Neuronal stem cell (in vitro differentiated cells): ENCODE data around the gene CRHR1.

Experiments
- DNase-seq: peaks from one replicate; pipeline ENCODE4 v3.0.0-alpha.2; 2013; ENCODE audit warnings: low spot score
- H2AFZ ChIP-seq: one replicate; pipeline ENCODE4 v1.6.1; 2013; ENCODE audit warnings: mild to moderate bottlenecking, low read length, inconsistent platforms
- H2AK5ac ChIP-seq: 2 replicates; pipeline ENCODE4 v1.6.1; 2013; ENCODE audit warnings: low read depth, mild to moderate bottlenecking, inconsistent platforms, low read length, moderate library complexity, mixed read lengths
- H2BK120ac ChIP-seq: 2 replicates; pipeline ENCODE4 v1.6.1; 2013; ENCODE audit warnings: low read depth, mild to moderate bottlenecking, inconsistent platforms, low read length, moderate library complexity, mixed read lengths
- H2BK12ac ChIP-seq: one replicate; pipeline ENCODE4 v1.6.1; 2013; ENCODE audit warnings: low read length, inconsistent platforms
- H2BK15ac ChIP-seq: 2 replicates; pipeline ENCODE4 v1.6.1; 2013; ENCODE audit warnings: mild to moderate bottlenecking, low read length, inconsistent platforms, mixed read lengths
- H2BK5ac ChIP-seq: one replicate; pipeline ENCODE4 v1.6.1; 2013; ENCODE audit warnings: inconsistent platforms, mild to moderate bottlenecking, low read length, moderate library complexity
- H3K14ac ChIP-seq: one replicate; pipeline ENCODE4 v1.6.1; 2013; ENCODE audit warnings: low read length, inconsistent platforms
- H3K18ac ChIP-seq: 2 replicates; pipeline ENCODE4 v1.6.1; 2013; ENCODE audit warnings: low read length, inconsistent platforms
- H3K23ac ChIP-seq: 2 replicates; pipeline ENCODE4 v1.6.1; 2013; ENCODE audit warnings: low read depth, mild to moderate bottlenecking, mixed read lengths, low read length, inconsistent platforms; ENCODE audit not compliant: poor library complexity
- H3K27ac ChIP-seq: replicated peaks from 3 replicates; pipeline ENCODE4 v1.5.1; 2013; ENCODE audit warnings: low read length, inconsistent platforms
- H3K27me3 ChIP-seq, 3 experiments: 2 replicates each; pipeline ENCODE4 v1.6.1; 2013; ENCODE audit warnings: low read length in 3 of 3, mild to moderate bottlenecking in 2 of 3, inconsistent platforms in 1 of 3, low read depth in 1 of 3, mixed read lengths in 1 of 3, moderate library complexity in 1 of 3; ENCODE audit not compliant: control insufficient read depth in 3 of 3, insufficient read depth in 3 of 3
- H3K36me3 ChIP-seq, 2 donors: replicated peaks in 1 of 2; 2 replicates each; pipeline ENCODE4 v1.6.1; 2013; ENCODE audit warnings: low read length in 2 of 2; ENCODE audit not compliant: control insufficient read depth in 2 of 2, insufficient read depth in 2 of 2
- H3K4ac ChIP-seq: 2 replicates; pipeline ENCODE4 v1.6.1; 2013; ENCODE audit warnings: inconsistent platforms, mild to moderate bottlenecking, low read length, moderate library complexity
- H3K4me1 ChIP-seq, 2 donors: 1 replicate in 1 of 2; 2 replicates in 1 of 2; pipeline ENCODE4 v1.6.1; 2013; ENCODE audit warnings: low read length in 2 of 2, low read depth in 1 of 2; ENCODE audit not compliant: control insufficient read depth in 2 of 2, insufficient read depth in 1 of 2
- H3K4me2 ChIP-seq: one replicate; pipeline ENCODE4 v1.6.1; 2013; ENCODE audit warnings: mild to moderate bottlenecking, low read length, inconsistent platforms; ENCODE audit not compliant: insufficient read depth, poor library complexity, severe bottlenecking
- H3K4me3 ChIP-seq, 2 donors: 2 replicates each; pipeline ENCODE4 v1.5.1; 2013; ENCODE audit warnings: low read length in 2 of 2, mild to moderate bottlenecking in 2 of 2, inconsistent platforms in 1 of 2, moderate library complexity in 1 of 2
- H3K79me1 ChIP-seq: one replicate; pipeline ENCODE4 v1.6.1; 2013; ENCODE audit warnings: low read depth, mild to moderate bottlenecking, inconsistent platforms, low read length, moderate library complexity
- H3K9ac ChIP-seq: one replicate; pipeline ENCODE4 v1.6.1; 2013; ENCODE audit warnings: mild to moderate bottlenecking, low read depth, low read length, inconsistent platforms; ENCODE audit not compliant: poor library complexity
- H3K9me3 ChIP-seq, 2 donors: replicated peaks in 1 of 2; 2 replicates each; pipeline versions ENCODE3 to v1.6.1; 2013; ENCODE audit warnings: low read length in 2 of 2, mild to moderate bottlenecking in 2 of 2, inconsistent platforms in 1 of 2, low read depth in 1 of 2, mixed read lengths in 1 of 2, moderate library complexity in 1 of 2; ENCODE audit not compliant: control insufficient read depth in 2 of 2, insufficient read depth in 1 of 2
- H4K8ac ChIP-seq: one replicate; pipeline ENCODE4 v1.6.1; 2013; ENCODE audit warnings: low read depth, mild to moderate bottlenecking, inconsistent platforms, low read length, moderate library complexity
- H4K91ac ChIP-seq: one replicate; pipeline ENCODE4 v1.6.1; 2013; ENCODE audit warnings: low read length, low read depth, mild to moderate bottlenecking, inconsistent platforms; ENCODE audit not compliant: poor library complexity
- WGBS, 2 donors: extraction: QIAGEN DNeasy Blood & Tissue Kit; methylation state at CpG; one replicate each; pipeline ENCODE4 v1.1.7; 2013; ENCODE audit warnings: missing lambda C conversion rate in 2 of 2, mixed read lengths in 1 of 2; ENCODE audit not compliant: insufficient read length in 2 of 2, insufficient replicate concordance in 1 of 2; ENCODE audit errors: extremely low coverage in 2 of 2; 5-methylcytosine and 5-hydroxymethylcytosine counted together

CRHR1 gene

DNA sequence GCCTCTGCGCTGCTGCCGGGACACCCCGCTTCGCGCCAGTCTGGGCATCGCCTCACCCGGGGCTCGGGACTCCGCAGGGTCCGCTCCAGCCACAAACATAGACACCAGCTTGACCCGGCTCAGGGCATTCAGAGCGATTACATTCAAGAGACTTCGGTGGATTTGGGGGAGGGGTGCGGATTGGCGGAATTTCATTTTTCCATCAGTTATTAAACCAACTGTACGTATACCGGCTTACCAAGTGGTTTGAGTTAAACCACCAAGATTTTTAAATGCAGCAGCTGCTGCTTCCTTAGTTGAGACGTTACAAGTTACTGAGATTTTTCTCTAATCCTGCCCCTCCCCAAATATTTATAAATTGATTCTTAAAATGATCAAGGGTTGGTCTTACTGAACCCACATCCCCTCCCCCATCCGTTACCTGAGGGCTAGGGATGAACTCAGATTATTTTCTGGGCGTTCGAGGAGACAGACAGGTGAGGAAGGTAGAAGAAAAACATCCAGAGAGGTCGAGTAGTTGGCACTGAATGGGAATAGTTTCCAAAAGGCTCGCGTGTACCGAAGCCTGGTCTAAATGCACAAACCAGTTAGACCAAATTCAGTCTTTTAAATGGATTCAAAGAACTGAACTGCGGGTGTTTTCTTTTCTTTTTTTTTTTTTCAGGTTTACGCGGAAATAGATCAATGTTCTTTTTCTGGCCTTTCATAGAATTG lies 1.5 kb downstream of the CRHR1 start:
- no peaks in the 10 kb centered on the region for H3K79me1 ChIP-seq
- no peak overlapping the region for H3K14ac ChIP-seq
- H3K4me2 ChIP-seq: peak overlapping the region; percentile 100
- peak overlapping the region; percentile 92 for H3K18ac ChIP-seq
- H3K27ac ChIP-seq: no peak overlapping the region
- H2BK15ac ChIP-seq: no peak overlapping the region
- no CpG with 5 or more reads among the region's 28 CpGs for WGBS, 2 donors
- H3K4me3 ChIP-seq: peak overlapping the region in 1 of 2 donors; percentile 82
- H3K9me3 ChIP-seq: no peaks in the 10 kb centered on the region
- H2BK5ac ChIP-seq: no peak overlapping the region
- H2BK120ac ChIP-seq: no peak overlapping the region
- no peak overlapping the region for H4K91ac ChIP-seq
- no peaks in the 10 kb centered on the region for H3K36me3 ChIP-seq
- H2BK12ac ChIP-seq: no peak overlapping the region
- no peak overlapping the region for H3K9ac ChIP-seq
- H2AFZ ChIP-seq: peak overlapping the region; percentile 95
- no peak overlapping the region for H3K4ac ChIP-seq
- H3K23ac ChIP-seq: no peak overlapping the region
- no peak for DNase-seq
- H2AK5ac ChIP-seq: no peak overlapping the region
- peaks cover 2 to 12% of the 10 kb centered on the region in 2 donors for H3K4me1 ChIP-seq
- H4K8ac ChIP-seq: no peak overlapping the region
- H3K27me3 ChIP-seq: peaks cover 0 to 95% (median 27%) of the 10 kb centered on the region in 3 experiments

DNA sequence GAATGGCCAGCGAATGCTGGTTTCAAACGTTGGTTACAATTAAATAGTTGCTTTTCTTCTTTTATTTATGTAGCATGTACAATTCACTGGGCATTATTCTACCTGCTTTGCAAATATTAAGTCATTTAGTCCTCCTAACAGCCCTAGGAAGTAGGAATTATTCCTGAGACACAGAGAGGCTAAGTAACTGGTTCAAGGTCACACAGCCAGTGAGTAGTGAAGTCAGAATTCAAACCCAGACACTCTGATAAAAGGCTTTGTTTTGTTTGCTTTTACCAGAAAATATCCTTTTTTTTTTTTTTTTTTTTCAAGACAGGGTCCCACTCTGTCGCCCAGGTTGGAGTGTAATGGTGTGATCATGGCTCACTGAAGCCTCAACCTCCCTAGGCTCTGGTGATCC lies 2.2 kb downstream of the CRHR1 start:
- Histone ChIP-seq H2AFZ (no peak overlapping the region), H3K18ac (no peak overlapping the region), H2BK5ac (no peak overlapping the region), H4K91ac (no peak overlapping the region), H3K23ac (no peak overlapping the region), H2BK120ac (no peak overlapping the region), H3K4me1 (peaks cover 2 to 12% of the 10 kb centered on the region in 2 donors), H3K4me2 (no peak overlapping the region), H3K79me1 (no peaks in the 10 kb centered on the region), H3K27ac (no peak overlapping the region), H2AK5ac (no peak overlapping the region), H3K9ac (no peak overlapping the region), H2BK12ac (no peak overlapping the region), H3K4ac (no peak overlapping the region), H3K36me3 (no peaks in the 10 kb centered on the region), H3K4me3 (no peak overlapping the region), H3K27me3 (peaks cover 0 to 96% (median 27%) of the 10 kb centered on the region in 3 experiments), H3K14ac (no peak overlapping the region), H4K8ac (no peak overlapping the region), H3K9me3 (no peaks in the 10 kb centered on the region), H2BK15ac (no peak overlapping the region)
- no peak for DNase-seq
- no CpG with 5 or more reads among the region's 3 CpGs for WGBS, 2 donors

GRCh38 chr17:45787044-45787443 lies 2.9 kb downstream of the CRHR1 start:
- peaks cover 0 to 96% (median 27%) of the 10 kb centered on the region in 3 experiments for H3K27me3 ChIP-seq

GRCh38 chr17:45787656-45788055 lies 3.5 kb downstream of the CRHR1 start:
- H2BK12ac ChIP-seq: no peak overlapping the region
- H2AFZ ChIP-seq: no peak overlapping the region
- no CpG with 5 or more reads among the region's 11 CpGs for WGBS, 2 donors

More at GRCh38 chr17:45787044-45787443, 2.9 kb downstream of the CRHR1 start:
- Histone ChIP-seq H3K4me3 (no peak overlapping the region), H3K14ac (no peak overlapping the region), H2AFZ (no peak overlapping the region), H4K8ac (no peak overlapping the region), H3K4ac (no peak overlapping the region), H3K23ac (no peak overlapping the region), H2BK120ac (no peak overlapping the region), H2BK15ac (no peak overlapping the region), H3K27ac (no peak overlapping the region), H2AK5ac (no peak overlapping the region), H3K36me3 (no peaks in the 10 kb centered on the region), H3K4me2 (no peak overlapping the region), H4K91ac (peak overlapping the region; percentile 9), H3K9me3 (no peaks in the 10 kb centered on the region), H3K4me1 (peaks cover 2 to 12% of the 10 kb centered on the region in 2 donors), H3K79me1 (no peaks in the 10 kb centered on the region), H2BK12ac (peak overlapping the region; percentile 69), H3K9ac (no peak overlapping the region), H2BK5ac (no peak overlapping the region), H3K18ac (no peak overlapping the region)
- WGBS, 2 donors: 100% methylated on average over 1 of the region's 3 CpGs; no CpG with 5 or more reads in 1 of the 2 donors
- no peak for DNase-seq

More at GRCh38 chr17:45787656-45788055, 3.5 kb downstream of the CRHR1 start:
- no peak overlapping the region for H3K4ac ChIP-seq
- peaks cover 2 to 12% of the 10 kb centered on the region in 2 donors for H3K4me1 ChIP-seq
- DNase-seq: no peak
- H4K8ac ChIP-seq: no peak overlapping the region
- H2BK5ac ChIP-seq: no peak overlapping the region
- H3K27me3 ChIP-seq: peaks cover 0 to 94% (median 25%) of the 10 kb centered on the region in 3 experiments
- H3K4me2 ChIP-seq: no peak overlapping the region
- H3K4me3 ChIP-seq: no peak overlapping the region
- H3K23ac ChIP-seq: no peak overlapping the region
- H3K14ac ChIP-seq: no peak overlapping the region
- no peaks in the 10 kb centered on the region for H3K36me3 ChIP-seq
- H2BK120ac ChIP-seq: no peak overlapping the region
- no peak overlapping the region for H4K91ac ChIP-seq
- H3K9ac ChIP-seq: no peak overlapping the region
- H3K9me3 ChIP-seq: no peaks in the 10 kb centered on the region
- no peak overlapping the region for H2BK15ac ChIP-seq
- no peak overlapping the region for H2AK5ac ChIP-seq
- no peaks in the 10 kb centered on the region for H3K79me1 ChIP-seq
- no peak overlapping the region for H3K18ac ChIP-seq
- H3K27ac ChIP-seq: no peak overlapping the region
